HepG2 (cell line): ENCODE data around the gene H1-8.

Source experiments
- ATF2 ChIP-seq: sonication (generic); formaldehyde crosslinking; IDR thresholded peaks from 2 replicates; pipeline ENCODE4 v1.4.0; 2020; ENCODE audit warnings: missing genetic modification reagents
- CTCF ChIP-seq: sonication (generic); formaldehyde crosslinking; IDR thresholded peaks from 2 replicates; pipeline ENCODE4 v1.5.0; 2020; ENCODE audit warnings: mild to moderate bottlenecking, missing genetic modification reagents, moderate library complexity
- POLR2A ChIP-seq, 2 experiments: IDR thresholded peaks; 2 replicates each; pipeline ENCODE4 v1.6.1; 2011; ENCODE audit warnings: low read depth in 2 of 2, low read length in 2 of 2, mild to moderate bottlenecking in 1 of 2, moderate library complexity in 1 of 2; ENCODE audit not compliant: insufficient read depth in 1 of 2
- POLR2AphosphoS5 ChIP-seq: IDR thresholded peaks from 2 replicates; pipeline ENCODE4 v1.6.1; 2012; ENCODE audit warnings: low read depth, low read length
- PRDM10 ChIP-seq: sonication (generic); formaldehyde crosslinking; IDR thresholded peaks from 2 replicates; pipeline ENCODE4 v1.4.0; 2020; ENCODE audit warnings: low read depth, missing genetic modification reagents
- SIN3A ChIP-seq: IDR thresholded peaks from 2 replicates; pipeline ENCODE4 v1.6.1; 2011; ENCODE audit warnings: low read depth, mild to moderate bottlenecking, control low read depth, low read length, borderline replicate concordance
- TOPORS ChIP-seq: sonication (generic); formaldehyde crosslinking; IDR thresholded peaks from 2 replicates; pipeline ENCODE4 v1.8.0; 2023; ENCODE audit warnings: mild to moderate bottlenecking, missing genetic modification reagents
- UBTF ChIP-seq: sonication (generic); formaldehyde crosslinking; IDR thresholded peaks from 2 replicates; pipeline ENCODE4 v1.4.0; 2020; ENCODE audit warnings: mild to moderate bottlenecking, missing genetic modification reagents

- no peak for TF ChIP-seq TOPORS (CRISPR knock-in tag)
- TF ChIP-seq CTCF (CRISPR knock-in tag) = no peak
- peak in 1 of 2 experiments; percentile 19; a peak in 1 of 4 replicates for TF ChIP-seq POLR2A (IDR thresholded peaks at IDR 0.05; ENCODE audit: insufficient read depth in 1 of 2, low read depth in 2 of 2, low read length in 2 of 2)
- TF ChIP-seq UBTF (CRISPR knock-in tag) = no peak
- TF ChIP-seq SIN3A = no peak
- no peak for TF ChIP-seq PRDM10 (CRISPR knock-in tag)
- no peak for TF ChIP-seq ATF2 (CRISPR knock-in tag)
- TF ChIP-seq POLR2AphosphoS5 = no peak
Observed at GRCh38 chr3:129535075-129535474, 7.9 kb upstream of the H1-8 start.
